Stimulated activated CD4-positive, alpha-beta T cell treated with anti-CD3 and anti-CD28 coated beads, Interleukin-4, amount 100 ng/mL, for 24 hours (primary cell): ENCODE results near the gene TMEM117.

ENCODE experiments used
- DNase-seq: peaks from one replicate; pipeline ENCODE4 v3.0.0-alpha.2; 2020

The TMEM117 gene

GRCh38 chr12:43887397-43887796 lies 51.5 kb downstream of the TMEM117 start:
- DNase-seq = no peak

- DNase-seq = no peak
Observed at GRCh38 chr12:43891856-43892574, 56.1 kb downstream of the TMEM117 start.

GRCh38 chr12:43893670-43894069 lies 57.8 kb downstream of the TMEM117 start:
- no peak for DNase-seq

GRCh38 chr12:43895580-43896206 lies 59.8 kb downstream of the TMEM117 start:
- DNase-seq = no peak

GRCh38 chr12:43896496-43896895 lies 60.6 kb downstream of the TMEM117 start:
- DNase-seq = no peak

- DNase-seq = no peak
Observed at GRCh38 chr12:43898474-43898873, 62.6 kb downstream of the TMEM117 start.

- DNase-seq = no peak
Observed at GRCh38 chr12:43899574-43899973, 63.7 kb downstream of the TMEM117 start.

GRCh38 chr12:43903686-43904085 lies 67.8 kb downstream of the TMEM117 start:
- no peak for DNase-seq

GRCh38 chr12:43912859-43913258 lies 77.0 kb downstream of the TMEM117 start:
- no peak for DNase-seq

- no peak for DNase-seq
Observed at GRCh38 chr12:43914391-43914790, 78.5 kb downstream of the TMEM117 start.

GRCh38 chr12:43914923-43915468 lies 79.1 kb downstream of the TMEM117 start:
- no peak for DNase-seq

GRCh38 chr12:43917896-43918295 lies 82.0 kb downstream of the TMEM117 start:
- DNase-seq = no peak

GRCh38 chr12:43921666-43922337 lies 85.9 kb downstream of the TMEM117 start:
- no peak for DNase-seq

- DNase-seq = no peak
Observed at GRCh38 chr12:43930032-43930431, 94.2 kb downstream of the TMEM117 start.

- no peak for DNase-seq
Observed at GRCh38 chr12:43931187-43931586, 95.3 kb downstream of the TMEM117 start.

- DNase-seq = no peak
Observed at GRCh38 chr12:43935581-43935980, 99.7 kb downstream of the TMEM117 start.

- no peak for DNase-seq
Observed at GRCh38 chr12:43937947-43938346, 102.1 kb downstream of the TMEM117 start.

GRCh38 chr12:43942379-43942778 lies 106.5 kb downstream of the TMEM117 start:
- DNase-seq = no peak

- no peak for DNase-seq
Observed at GRCh38 chr12:43945983-43946382, 110.1 kb downstream of the TMEM117 start.

- no peak for DNase-seq
Observed at GRCh38 chr12:43951286-43951685, 115.4 kb downstream of the TMEM117 start.

- DNase-seq = peak; percentile 7
Observed at GRCh38 chr12:43957732-43958372, 122.0 kb downstream of the TMEM117 start.

GRCh38 chr12:43964033-43964432 lies 128.2 kb downstream of the TMEM117 start:
- no peak for DNase-seq

GRCh38 chr12:43964961-43965360 lies 129.1 kb downstream of the TMEM117 start:
- no peak for DNase-seq
